ENCODE data around the gene STX10. TPM values are rescaled to one million over a fixed set of nuclear protein-coding genes. Genes with fewer than 3 reads are reported as not detected.
A peak's percentile ranks its signal among the peaks of the same experiment; 100 is the strongest.

Gene STX10
- total RNA-seq, 2 experiments from 2014 or later, result 66.8 to 72.4 TPM

GRCh38 chr19:13122275-13122878, 27.8 kb downstream of the STX10 start:
- Mint-ChIP-seq H3K27me3 (no peaks in the 10 kb centered on the region), H3K36me3 (ENCODE audit: low read depth) (peaks cover 13% of the 10 kb centered on the region), H3K27ac (peak overlapping the region; percentile 67), H3K4me3 (peak overlapping the region; percentile 22), H3K4me1 (ENCODE audit: low read depth) (peaks cover 47% of the 10 kb centered on the region), H3K9me3 (no peaks in the 10 kb centered on the region)
- TF ChIP-seq CTCF (IDR thresholded peaks at IDR 0.05), result no peak
- ChIA-PET POLR2A (interaction anchor here (1.7 to 1.9 kb wide), 2 partner anchors 30 kb away, joined by 7 to 8 read pairs; no protein-coding TSS in a partner anchor), CTCF (no interaction called here)
- ATAC-seq (no peak), DNase-seq (peak; percentile 34)
- intact Hi-C loops (cut with micrococcal nuclease), result no loop called here

- H3K9me3 Mint-ChIP-seq, result no peaks in the 10 kb centered on the region
- intact Hi-C loops (cut with micrococcal nuclease), result no loop called here
- ATAC-seq, result no peak
- TF ChIP-seq CTCF (IDR thresholded peaks at IDR 0.05), result no peak
- peak; percentile 53 for DNase-seq
- POLR2A ChIA-PET, result interaction anchor here (1.7 to 6.4 kb wide), 3 partner anchors 9 to 34 kb away, joined by 5 to 63 read pairs (median 8); no protein-coding TSS in a partner anchor
- H3K27ac Mint-ChIP-seq, result peak overlapping the region; percentile 67
- H3K36me3 Mint-ChIP-seq (ENCODE audit: low read depth), result peaks cover 13% of the 10 kb centered on the region
- CTCF ChIA-PET, result interaction anchor here (5.2 kb wide), 1 partner anchor 156 kb away, joined by 21 read pairs; no protein-coding TSS in a partner anchor
- H3K27me3 Mint-ChIP-seq, result no peaks in the 10 kb centered on the region
- H3K4me1 Mint-ChIP-seq (ENCODE audit: low read depth), result peaks cover 47% of the 10 kb centered on the region
- H3K4me3 Mint-ChIP-seq, result peak overlapping the region; percentile 20
Observed at GRCh38 chr19:13121551-13122274, 28.5 kb downstream of the STX10 start.

- intact Hi-C loops (cut with micrococcal nuclease), result no loop called here
- ChIA-PET CTCF (interaction anchor here (1.5 to 5.2 kb wide), 3 partner anchors 16 to 155 kb away, joined by 4 to 21 read pairs (median 7); no protein-coding TSS in a partner anchor), POLR2A (interaction anchor here (1.1 to 6.4 kb wide), 5 partner anchors 9 to 81 kb away, joined by 3 to 63 read pairs (median 8); partner anchors contain the start of genes IER2 and STX10)
- H3K36me3 Mint-ChIP-seq (ENCODE audit: low read depth), result peaks cover 15% of the 10 kb centered on the region
- DNase-seq, result peak; percentile 27
- H3K4me1 Mint-ChIP-seq (ENCODE audit: low read depth), result peaks cover 47% of the 10 kb centered on the region
- ATAC-seq, result no peak
- no peaks in the 10 kb centered on the region for H3K9me3 Mint-ChIP-seq
- peak overlapping the region; percentile 79 for H3K4me3 Mint-ChIP-seq
- H3K27me3 Mint-ChIP-seq, result no peaks in the 10 kb centered on the region
- peak overlapping the region; percentile 67 for H3K27ac Mint-ChIP-seq
- TF ChIP-seq CTCF (IDR thresholded peaks at IDR 0.05), result no peak
Observed at GRCh38 chr19:13120817-13121216, 29.4 kb downstream of the STX10 start.

GRCh38 chr19:13120031-13120430, 30.1 kb downstream of the STX10 start:
- intact Hi-C loops (cut with micrococcal nuclease), result no loop called here
- no peaks in the 10 kb centered on the region for H3K27me3 Mint-ChIP-seq
- no peak for DNase-seq
- ATAC-seq, result no peak
- peak overlapping the region; percentile 79 for H3K4me3 Mint-ChIP-seq
- peaks cover 53% of the 10 kb centered on the region for H3K4me1 Mint-ChIP-seq (ENCODE audit: low read depth)
- CTCF ChIA-PET, result interaction anchor here (0.7 to 5.2 kb wide), 5 partner anchors 15 to 207 kb away, joined by 3 to 21 read pairs (median 4); no protein-coding TSS in a partner anchor
- POLR2A ChIA-PET, result interaction anchor here (1.1 to 6.4 kb wide), 6 partner anchors 10 to 82 kb away, joined by 3 to 63 read pairs (median 5); partner anchors contain the start of genes IER2 and STX10
- TF ChIP-seq CTCF (IDR thresholded peaks at IDR 0.05), result no peak
- H3K27ac Mint-ChIP-seq, result peak overlapping the region; percentile 67
- H3K36me3 Mint-ChIP-seq (ENCODE audit: low read depth), result peaks cover 21% of the 10 kb centered on the region
- H3K9me3 Mint-ChIP-seq, result no peaks in the 10 kb centered on the region

All from activated CD8-positive, alpha-beta T cell treated with anti-CD3 and anti-CD28 coated beads for 36 hours (primary cell).